Gastroesophageal sphincter (tissue), 4 donors: ENCODE measurements around the gene DNASE2. TPM values are rescaled to one million over a fixed set of nuclear protein-coding genes. Genes with fewer than 3 reads are reported as not detected.
A peak's percentile ranks its signal among the peaks of the same experiment; 100 is the strongest.

Source experiments
- ATAC-seq: fragments of 150-250 bp; one replicate; pipeline ENCODE4 v1.9.1; 2016; ENCODE audit warnings: mild to moderate bottlenecking, moderate library complexity
- H3K27ac ChIP-seq, 4 donors: fragments of 200-600 bp; sonication (generic) in 3 of 4; 1 replicate in 3 of 4; 2 replicates in 1 of 4; pipeline ENCODE4 v1.5.1; 2016 to 2019
- H3K27me3 ChIP-seq: fragments of 200-600 bp; sonication (generic); one replicate; pipeline ENCODE4 v1.5.1; 2019
- H3K36me3 ChIP-seq, 2 donors: fragments of 200-600 bp; sonication (generic); one replicate each; pipeline ENCODE4 v1.5.1; 2019; ENCODE audit warnings: control low read depth in 1 of 2
- H3K4me1 ChIP-seq, 3 donors: fragments of 200-600 bp; sonication (generic); 1 replicate in 2 of 3; 2 replicates in 1 of 3; pipeline ENCODE4 v1.5.1; 2016 to 2019; ENCODE audit warnings: control low read depth in 2 of 3
- H3K4me3 ChIP-seq, 2 donors: fragments of 200-600 bp; sonication (generic); one replicate each; pipeline ENCODE4 v1.5.1; 2019; ENCODE audit warnings: mild to moderate bottlenecking in 1 of 2, moderate library complexity in 1 of 2
- H3K9me3 ChIP-seq, 3 donors: fragments of 200-600 bp; sonication (generic); one replicate each; pipeline ENCODE4 v1.5.1; 2017 to 2019; ENCODE audit warnings: control low read depth in 2 of 3
- EP300 ChIP-seq: sonication (generic); formaldehyde crosslinking; IDR thresholded peaks from one replicate; pipeline ENCODE4 v1.6.1; 2017; ENCODE audit warnings: antibody characterized with exemption, mild to moderate bottlenecking
- POLR2A ChIP-seq, 2 donors: fragments of 450-650 bp; IDR thresholded peaks; one replicate each; pipeline ENCODE4 v1.6.1; 2017; ENCODE audit warnings: antibody characterized with exemption in 2 of 2, mild to moderate bottlenecking in 2 of 2, moderate library complexity in 1 of 2
- POLR2AphosphoS5 ChIP-seq: sonication (generic); formaldehyde crosslinking; IDR thresholded peaks from one replicate; pipeline ENCODE4 v1.6.1; 2017; ENCODE audit warnings: antibody characterized with exemption
- WGBS, 2 donors: methylation state at CpG; one replicate each; pipeline ENCODE4 v1.1.5; 2018; ENCODE audit warnings: low coverage in 1 of 2; 5-methylcytosine and 5-hydroxymethylcytosine counted together
- total RNA-seq, 4 donors: library from RNA; depleted of rRNA; stranded (reverse); fragments of >200 nt; gene quantifications; one replicate each; pipeline ENCODE4 v1.1.0, GENCODE V29; 2016
- TF ChIP-seq, protein P1 (sequence below), 4 experiments: fragments of 200-600 bp in 2 of 4; fragments of 450-650 bp in 2 of 4; sonication (generic) in 1 of 4; IDR thresholded peaks; one replicate each; pipeline ENCODE4 v1.5.1; 2017 to 2019; ENCODE audit warnings: antibody characterized with exemption in 4 of 4, mild to moderate bottlenecking in 2 of 4, moderate library complexity in 2 of 4

The DNASE2 gene
- total RNA-seq, 4 donors from 2014 or later, result 22.3 to 37.1 (median 32.9) TPM

DNA sequence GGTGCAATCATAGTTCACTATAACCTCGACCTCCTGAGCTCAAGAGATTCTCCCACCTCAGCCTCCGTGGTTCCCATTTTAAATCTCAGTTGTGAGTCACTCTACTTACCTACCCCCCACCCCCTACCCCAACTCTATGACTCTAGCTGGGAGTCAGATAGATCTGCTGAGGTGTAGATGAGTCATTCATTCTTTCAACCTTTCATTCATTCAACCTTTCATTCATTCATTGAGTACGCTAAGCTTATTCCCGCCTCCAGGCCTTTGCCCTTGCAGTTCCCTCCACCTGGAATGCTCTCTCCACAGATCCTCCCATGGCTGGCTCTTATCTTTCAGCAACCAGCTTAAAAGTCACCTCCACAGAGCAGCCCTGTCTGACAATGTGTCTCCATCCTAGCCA lies 44.0 kb downstream of the DNASE2 start:
- Histone ChIP-seq H3K36me3 (no peaks in the 10 kb centered on the region), H3K27me3 (peaks cover 100% of the 10 kb centered on the region), H3K4me1 (peaks cover 0 to 51% (median 18%) of the 10 kb centered on the region in 3 donors), H3K9me3 (no peaks in the 10 kb centered on the region), H3K4me3 (no peak overlapping the region), H3K27ac (no peak overlapping the region)
- 70 to 80% methylated on average over 4 of the region's 4 CpGs for WGBS, 2 donors
- ATAC-seq, result no peak
- TF ChIP-seq EP300 (no peak), POLR2A (IDR thresholded peaks at IDR 0.05) (no peak), POLR2AphosphoS5 (no peak)
- TF ChIP-seq, protein P1, sequence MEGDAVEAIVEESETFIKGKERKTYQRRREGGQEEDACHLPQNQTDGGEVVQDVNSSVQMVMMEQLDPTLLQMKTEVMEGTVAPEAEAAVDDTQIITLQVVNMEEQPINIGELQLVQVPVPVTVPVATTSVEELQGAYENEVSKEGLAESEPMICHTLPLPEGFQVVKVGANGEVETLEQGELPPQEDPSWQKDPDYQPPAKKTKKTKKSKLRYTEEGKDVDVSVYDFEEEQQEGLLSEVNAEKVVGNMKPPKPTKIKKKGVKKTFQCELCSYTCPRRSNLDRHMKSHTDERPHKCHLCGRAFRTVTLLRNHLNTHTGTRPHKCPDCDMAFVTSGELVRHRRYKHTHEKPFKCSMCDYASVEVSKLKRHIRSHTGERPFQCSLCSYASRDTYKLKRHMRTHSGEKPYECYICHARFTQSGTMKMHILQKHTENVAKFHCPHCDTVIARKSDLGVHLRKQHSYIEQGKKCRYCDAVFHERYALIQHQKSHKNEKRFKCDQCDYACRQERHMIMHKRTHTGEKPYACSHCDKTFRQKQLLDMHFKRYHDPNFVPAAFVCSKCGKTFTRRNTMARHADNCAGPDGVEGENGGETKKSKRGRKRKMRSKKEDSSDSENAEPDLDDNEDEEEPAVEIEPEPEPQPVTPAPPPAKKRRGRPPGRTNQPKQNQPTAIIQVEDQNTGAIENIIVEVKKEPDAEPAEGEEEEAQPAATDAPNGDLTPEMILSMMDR (IDR thresholded peaks at IDR 0.05), result no peak

DNA sequence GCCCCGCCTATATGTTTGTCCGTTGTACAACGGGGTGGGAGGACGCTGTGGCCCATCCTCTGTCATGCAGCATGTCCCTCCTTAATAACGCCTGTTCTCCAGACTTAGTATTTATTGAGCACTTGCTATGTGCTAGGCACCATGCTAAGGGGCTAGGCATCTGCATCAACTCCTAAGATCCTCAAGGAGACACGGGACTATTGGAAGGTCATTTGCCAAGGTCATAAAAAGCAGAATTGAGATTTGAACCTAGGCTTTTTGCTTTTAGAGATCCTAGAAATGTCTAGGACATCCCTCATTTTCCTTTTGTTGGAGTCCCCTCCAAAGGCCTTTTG lies 44.8 kb downstream of the DNASE2 start:
- ATAC-seq, result no peak
- peaks cover 0 to 51% (median 18%) of the 10 kb centered on the region in 3 donors for H3K4me1 ChIP-seq
- peaks cover 100% of the 10 kb centered on the region for H3K27me3 ChIP-seq
- 0 to 7% methylated on average over 1 to 2 of the region's 6 CpGs for WGBS, 2 donors
- no peak overlapping the region for H3K4me3 ChIP-seq
- TF ChIP-seq EP300 (no peak), POLR2A (IDR thresholded peaks at IDR 0.05) (no peak), POLR2AphosphoS5 (no peak)
- TF ChIP-seq, protein P1 (IDR thresholded peaks at IDR 0.05), result no peak
- H3K36me3 ChIP-seq, result no peaks in the 10 kb centered on the region
- no peaks in the 10 kb centered on the region for H3K9me3 ChIP-seq
- H3K27ac ChIP-seq, result no peak overlapping the region

DNA sequence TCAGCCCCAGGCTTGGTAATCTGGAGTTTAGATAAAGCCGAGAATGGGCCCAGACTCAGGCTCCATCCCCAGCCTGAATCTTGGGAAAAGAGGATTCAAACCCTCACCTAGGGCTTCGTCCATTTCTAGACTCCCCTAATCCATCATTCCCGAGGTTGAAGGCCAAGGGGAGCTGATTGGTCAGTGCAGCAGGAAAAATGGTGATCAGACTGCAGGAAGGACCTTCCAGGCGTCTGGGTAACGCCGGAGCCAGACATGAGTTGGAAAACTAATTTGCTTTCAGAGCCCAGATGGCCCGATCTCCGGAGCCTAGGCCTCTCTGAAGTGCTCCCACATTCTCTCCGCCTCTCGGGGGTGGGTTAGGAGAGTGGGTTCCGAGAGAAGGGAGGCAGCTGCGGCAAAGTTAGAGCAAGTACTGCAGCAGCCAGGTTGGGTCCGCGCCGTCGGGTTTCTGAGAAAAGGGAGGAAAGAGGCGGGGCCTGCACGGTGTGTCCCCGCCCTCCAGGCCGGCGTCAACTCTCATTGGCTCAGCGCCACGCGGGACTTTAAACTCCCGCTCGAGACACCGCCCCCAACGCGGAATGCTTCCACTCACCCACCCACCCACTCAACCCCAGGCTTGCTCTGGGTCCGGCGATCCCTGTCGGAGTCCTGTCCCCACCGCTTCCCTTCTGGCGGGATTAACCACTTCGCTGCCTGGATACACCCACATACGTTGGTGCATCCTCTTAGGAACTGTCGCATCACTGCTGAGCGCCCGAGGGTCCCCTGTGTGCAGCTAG lies 46.1 kb downstream of the DNASE2 start:
- Histone ChIP-seq H3K9me3 (no peaks in the 10 kb centered on the region), H3K27ac (no peak overlapping the region), H3K4me3 (no peak overlapping the region), H3K27me3 (peaks cover 100% of the 10 kb centered on the region), H3K36me3 (no peaks in the 10 kb centered on the region), H3K4me1 (peaks cover 0 to 40% (median 13%) of the 10 kb centered on the region in 3 donors)
- TF ChIP-seq POLR2A (IDR thresholded peaks at IDR 0.05), result no peak
- TF ChIP-seq, protein P1 (IDR thresholded peaks at IDR 0.05), result no peak
- TF ChIP-seq POLR2AphosphoS5, result no peak
- no peak for TF ChIP-seq EP300
- no peak for ATAC-seq
- 2 to 4% methylated on average over 15 to 18 of the region's 39 CpGs for WGBS, 2 donors

DNA sequence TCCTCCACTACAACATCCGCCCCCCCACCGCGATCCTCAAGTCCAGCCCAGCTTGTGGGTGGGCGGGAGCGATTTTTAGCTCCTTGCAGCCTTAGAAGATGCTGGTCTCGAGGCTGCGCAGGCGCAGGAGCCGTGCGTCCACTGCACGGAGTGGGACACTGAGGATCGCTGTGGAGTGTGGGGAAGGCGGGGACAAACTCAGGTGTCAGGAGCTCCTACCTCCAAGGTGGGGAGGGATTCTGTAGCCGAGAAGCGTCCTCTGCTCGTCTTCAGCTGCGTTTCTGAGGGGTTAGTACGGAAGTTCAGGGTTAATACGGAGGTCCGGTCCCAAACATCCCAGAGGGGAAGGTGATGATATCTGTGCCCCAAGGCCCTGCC lies 46.7 kb downstream of the DNASE2 start, which contains the start of gene RTBDN:
TSS of gene RTBDN (minus strand) at position 14 of the 378 bp plus-strand sequence. CDS start 4,600 bp downstream, outside the sequence.
- no peak for TF ChIP-seq POLR2A (IDR thresholded peaks at IDR 0.05)
- TF ChIP-seq, protein P1 (IDR thresholded peaks at IDR 0.05), result no peak
- no peak for TF ChIP-seq POLR2AphosphoS5
- no peak for TF ChIP-seq EP300
- Histone ChIP-seq H3K27ac (no peak within 1 kb of the TSS), H3K9me3 (no peaks in the 10 kb centered on the region), H3K27me3 (peaks cover 100% of the 10 kb centered on the region), H3K4me1 (peaks cover 0 to 40% (median 13%) of the 10 kb centered on the region in 3 donors), H3K4me3 (peak within 1 kb of the TSS in 1 of 2 donors; percentile 47), H3K36me3 (no peaks in the 10 kb centered on the region)
- 4% methylated on average over 7 of the region's 20 CpGs; no CpG with 5 or more reads in 1 of the 2 donors for WGBS, 2 donors
- ATAC-seq, result no peak
